GM04504 (cell line): ENCODE results near the gene PVALB.

Source experiments
- DNase-seq: peaks from one replicate; pipeline ENCODE4 v3.0.0-alpha.2; 2012; ENCODE audit warnings: low read depth

The PVALB gene

GRCh38 chr22:36811094-36811800, 5.6 kb downstream of the PVALB start:
- DNase-seq = no peak

- no peak for DNase-seq
These were observed 7.5 kb downstream of the PVALB start for GRCh38 chr22:36809351-36809750.

- DNase-seq = no peak
These were observed 8.0 kb downstream of the PVALB start for GRCh38 chr22:36808721-36809344.

- no peak for DNase-seq
These were observed 9.2 kb downstream of the PVALB start for GRCh38 chr22:36807627-36808026.

GRCh38 chr22:36806835-36807234, 10.0 kb downstream of the PVALB start:
- no peak for DNase-seq

- no peak for DNase-seq
These were observed 13.5 kb downstream of the PVALB start for GRCh38 chr22:36803358-36803757.

- no peak for DNase-seq
These were observed 18.2 kb downstream of the PVALB start for GRCh38 chr22:36798674-36799066.

- DNase-seq = no peak
These were observed 18.7 kb downstream of the PVALB start for GRCh38 chr22:36797911-36798673.

GRCh38 chr22:36797374-36797773, 19.5 kb downstream of the PVALB start:
- no peak for DNase-seq

GRCh38 chr22:36796552-36797175, 20.2 kb downstream of the PVALB start:
- DNase-seq = no peak

- DNase-seq = no peak
These were observed 21.2 kb downstream of the PVALB start for GRCh38 chr22:36795633-36796032.

- DNase-seq = no peak
These were observed 26.2 kb downstream of the PVALB start for GRCh38 chr22:36790648-36791047.

GRCh38 chr22:36787204-36787988, 29.4 kb downstream of the PVALB start:
- DNase-seq = no peak

- no peak for DNase-seq
These were observed 33.1 kb downstream of the PVALB start for GRCh38 chr22:36783743-36784142.

GRCh38 chr22:36781656-36782627, 34.9 kb downstream of the PVALB start:
- peak; percentile 63 for DNase-seq

GRCh38 chr22:36778020-36778419, 38.8 kb downstream of the PVALB start:
- no peak for DNase-seq

- no peak for DNase-seq
These were observed 40.1 kb downstream of the PVALB start for GRCh38 chr22:36776722-36777121.

GRCh38 chr22:36775964-36776669, 40.7 kb downstream of the PVALB start, which contains the start of gene IFT27:
Gene IFT27 (minus strand): TSS chr22:36776119. CDS start chr22:36775707, 412 bp downstream.
- peak; percentile 100 for DNase-seq

- no peak for DNase-seq
These were observed 41.3 kb downstream of the PVALB start for GRCh38 chr22:36775586-36775963.

- DNase-seq = no peak
These were observed 42.9 kb downstream of the PVALB start for GRCh38 chr22:36773935-36774334.
